Dermis lymphatic vessel endothelial cell (primary cell): ENCODE data around the gene AVPR1A. TPM values are rescaled to one million over a fixed set of nuclear protein-coding genes. Genes with fewer than 3 reads are reported as not detected.

ENCODE experiments used
- total RNA-seq: library from RNA; depleted of rRNA; stranded (reverse); fragments of >200 nt; gene quantifications from 2 replicates; pipeline ENCODE4 v1.2.1, GENCODE V29; 2014

Gene AVPR1A
- total RNA-seq, result under 0.01 TPM in 1 of 2 replicates, not detected in the other

GRCh38 chr12:63150713-63151622, at the start of gene AVPR1A:
AVPR1A (minus strand) TSS chr12:63151201; CDS start chr12:63150836, 365 bp downstream.

Other genes with a start within 250 kb of the AVPR1A start
- 0.95 and 0.98 TPM in 2 replicates for gene PPM1H, start 216.1 kb downstream of the AVPR1A start, total RNA-seq